ENCODE measurements around the gene LRRN2. TPM values are rescaled to one million over a fixed set of nuclear protein-coding genes. Genes with fewer than 3 reads are reported as not detected.

LRRN2 gene
- total RNA-seq, 2 experiments from 2014 or later = 0.15 TPM; not detected in 1

- POLR2A ChIA-PET = no interaction called here
- CTCF ChIA-PET = no interaction called here
These were observed 68.9 kb downstream of the LRRN2 start for GRCh38 chr1:204616641-204617040.

- ChIA-PET POLR2A (no interaction called here), CTCF (no interaction called here)
These were observed 69.7 kb downstream of the LRRN2 start for GRCh38 chr1:204615881-204616280.

- ChIA-PET POLR2A (no interaction called here), CTCF (no interaction called here)
These were observed 71.9 kb downstream of the LRRN2 start for GRCh38 chr1:204613636-204614035.

- POLR2A ChIA-PET = no interaction called here
- CTCF ChIA-PET = no interaction called here
These were observed 73.2 kb downstream of the LRRN2 start for GRCh38 chr1:204612326-204612725.

GRCh38 chr1:204611036-204611435 lies 74.5 kb downstream of the LRRN2 start:
- ChIA-PET POLR2A (no interaction called here), CTCF (no interaction called here)

- ChIA-PET POLR2A (no interaction called here), CTCF (interaction anchor here (1.6 to 1.8 kb wide), 2 partner anchors 139 to 199 kb away, joined by 4 to 7 read pairs; no protein-coding TSS in a partner anchor)
These were observed 77.6 kb downstream of the LRRN2 start for GRCh38 chr1:204607910-204608309.

- ChIA-PET CTCF (no interaction called here), POLR2A (no interaction called here)
These were observed 79.7 kb downstream of the LRRN2 start for GRCh38 chr1:204605791-204606190.

- ChIA-PET CTCF (no interaction called here), POLR2A (interaction anchor here (0.6 kb wide), 1 partner anchor 219 kb away, joined by 6 read pairs; no protein-coding TSS in a partner anchor)
These were observed 82.5 kb downstream of the LRRN2 start for GRCh38 chr1:204602871-204603542.

- CTCF ChIA-PET = no interaction called here
These were observed 83.4 kb downstream of the LRRN2 start for GRCh38 chr1:204602111-204602579.

GRCh38 chr1:204600968-204601367 lies 84.6 kb downstream of the LRRN2 start:
- ChIA-PET POLR2A (no interaction called here), CTCF (no interaction called here)

More at GRCh38 chr1:204602111-204602579, 83.4 kb downstream of the LRRN2 start:
- POLR2A ChIA-PET = no interaction called here

- ChIA-PET CTCF (no interaction called here), POLR2A (no interaction called here)
These were observed 85.3 kb downstream of the LRRN2 start for GRCh38 chr1:204600203-204600602.

GRCh38 chr1:204599596-204599995 lies 85.9 kb downstream of the LRRN2 start:
- CTCF ChIA-PET = no interaction called here
- POLR2A ChIA-PET = no interaction called here

GRCh38 chr1:204599098-204599497 lies 86.4 kb downstream of the LRRN2 start:
- CTCF ChIA-PET = no interaction called here
- POLR2A ChIA-PET = no interaction called here

- CTCF ChIA-PET = no interaction called here
These were observed 87.1 kb downstream of the LRRN2 start for GRCh38 chr1:204598319-204598969.

GRCh38 chr1:204592246-204592948 lies 93.1 kb downstream of the LRRN2 start:
- ChIA-PET CTCF (no interaction called here), POLR2A (no interaction called here)

More at GRCh38 chr1:204598319-204598969, 87.1 kb downstream of the LRRN2 start:
- POLR2A ChIA-PET = no interaction called here

- CTCF ChIA-PET = no interaction called here
These were observed 94.0 kb downstream of the LRRN2 start for GRCh38 chr1:204591473-204592090.

GRCh38 chr1:204589409-204590038 lies 96.0 kb downstream of the LRRN2 start:
- POLR2A ChIA-PET = no interaction called here

More at GRCh38 chr1:204591473-204592090, 94.0 kb downstream of the LRRN2 start:
- POLR2A ChIA-PET = no interaction called here

GRCh38 chr1:204588826-204589225 lies 96.7 kb downstream of the LRRN2 start:
- ChIA-PET POLR2A (no interaction called here), CTCF (no interaction called here)

More at GRCh38 chr1:204589409-204590038, 96.0 kb downstream of the LRRN2 start:
- CTCF ChIA-PET = interaction anchor here (0.6 kb wide), 1 partner anchor 9 kb away, joined by 3 read pairs; no protein-coding TSS in a partner anchor

- ChIA-PET POLR2A (no interaction called here), CTCF (no interaction called here)
These were observed 97.9 kb downstream of the LRRN2 start for GRCh38 chr1:204587621-204588020.

All from activated CD8-positive, alpha-beta memory T cell treated with anti-CD3 and anti-CD28 coated beads for 36 hours (primary cell).